ENCODE data around the gene FASLG.
A peak's percentile ranks its signal among the peaks of the same experiment; 100 is the strongest.

FASLG gene

GRCh38 chr1:172672720-172673119 lies 13.8 kb downstream of the FASLG start:
- Histone ChIP-seq H4K20me1 (ENCODE audit: insufficient read depth, low read length) (no peaks in the 10 kb centered on the region), H3K27me3 (ENCODE audit: insufficient read depth, low read length, poor library complexity) (no peaks in the 10 kb centered on the region), H3K9me3 (ENCODE audit: insufficient read depth, low read length, severe bottlenecking) (no peaks in the 10 kb centered on the region), H2AFZ (ENCODE audit: low read depth, low read length) (no peak overlapping the region), H3K4me2 (ENCODE audit: insufficient read depth, low read length) (no peak overlapping the region), H3K27ac (ENCODE audit: low read length) (no peak overlapping the region), H3K4me1 (ENCODE audit: insufficient read depth, low read length) (peaks cover 66% of the 10 kb centered on the region), H3K4me3 (ENCODE audit: low read depth in 1 of 2, low read length in 2 of 2) (no peak overlapping the region), H3K36me3 (ENCODE audit: insufficient read depth, low read length) (no peaks in the 10 kb centered on the region), H3K79me2 (ENCODE audit: insufficient read depth, low read length) (no peaks in the 10 kb centered on the region), H3K9ac (ENCODE audit: low read depth, low read length) (no peak overlapping the region)
- DNase-seq = no peak
- no peak for ATAC-seq (ENCODE audit: insufficient read depth, low read depth)
- TF ChIP-seq, protein P1, sequence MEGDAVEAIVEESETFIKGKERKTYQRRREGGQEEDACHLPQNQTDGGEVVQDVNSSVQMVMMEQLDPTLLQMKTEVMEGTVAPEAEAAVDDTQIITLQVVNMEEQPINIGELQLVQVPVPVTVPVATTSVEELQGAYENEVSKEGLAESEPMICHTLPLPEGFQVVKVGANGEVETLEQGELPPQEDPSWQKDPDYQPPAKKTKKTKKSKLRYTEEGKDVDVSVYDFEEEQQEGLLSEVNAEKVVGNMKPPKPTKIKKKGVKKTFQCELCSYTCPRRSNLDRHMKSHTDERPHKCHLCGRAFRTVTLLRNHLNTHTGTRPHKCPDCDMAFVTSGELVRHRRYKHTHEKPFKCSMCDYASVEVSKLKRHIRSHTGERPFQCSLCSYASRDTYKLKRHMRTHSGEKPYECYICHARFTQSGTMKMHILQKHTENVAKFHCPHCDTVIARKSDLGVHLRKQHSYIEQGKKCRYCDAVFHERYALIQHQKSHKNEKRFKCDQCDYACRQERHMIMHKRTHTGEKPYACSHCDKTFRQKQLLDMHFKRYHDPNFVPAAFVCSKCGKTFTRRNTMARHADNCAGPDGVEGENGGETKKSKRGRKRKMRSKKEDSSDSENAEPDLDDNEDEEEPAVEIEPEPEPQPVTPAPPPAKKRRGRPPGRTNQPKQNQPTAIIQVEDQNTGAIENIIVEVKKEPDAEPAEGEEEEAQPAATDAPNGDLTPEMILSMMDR (IDR thresholded peaks at IDR 0.05; ENCODE audit: borderline replicate concordance, extremely low read depth, low read length, poor library complexity, severe bottlenecking) = no peak
- TF ChIP-seq EZH2 (IDR thresholded peaks at IDR 0.05; ENCODE audit: borderline replicate concordance, low read depth, low read length, severe bottlenecking) = no peak

DNA sequence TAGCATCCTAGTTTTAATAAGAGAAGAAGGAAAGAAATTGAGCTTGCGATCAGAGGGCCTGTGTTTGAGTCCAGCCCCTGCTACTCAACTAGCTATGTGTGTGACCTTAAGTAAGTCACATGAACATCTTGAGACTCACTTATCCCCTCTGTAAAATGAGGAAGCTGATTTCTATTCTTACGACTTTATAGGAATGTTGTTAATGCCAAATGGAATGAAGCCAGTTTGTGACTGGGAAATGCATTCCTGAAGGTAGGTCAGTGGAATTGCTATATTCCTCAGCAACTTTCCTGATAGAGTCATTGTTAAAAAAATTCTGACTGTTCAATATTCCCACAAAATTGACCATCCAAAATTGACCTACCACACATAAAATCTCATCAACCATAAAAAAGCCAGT lies 14.9 kb downstream of the FASLG start:
- no peaks in the 10 kb centered on the region for H3K9me3 ChIP-seq (ENCODE audit: insufficient read depth, low read length, severe bottlenecking)
- no peak overlapping the region for H3K4me2 ChIP-seq (ENCODE audit: insufficient read depth, low read length)
- ATAC-seq (ENCODE audit: insufficient read depth, low read depth) (no peak), DNase-seq (no peak)
- no peaks in the 10 kb centered on the region for H4K20me1 ChIP-seq (ENCODE audit: insufficient read depth, low read length)
- H2AFZ ChIP-seq (ENCODE audit: low read depth, low read length) = no peak overlapping the region
- H3K79me2 ChIP-seq (ENCODE audit: insufficient read depth, low read length) = no peaks in the 10 kb centered on the region
- H3K27ac ChIP-seq (ENCODE audit: low read length) = no peak overlapping the region
- TF ChIP-seq, protein P1 (IDR thresholded peaks at IDR 0.05; ENCODE audit: borderline replicate concordance, extremely low read depth, low read length, poor library complexity, severe bottlenecking) = no peak
- TF ChIP-seq EZH2 (IDR thresholded peaks at IDR 0.05; ENCODE audit: borderline replicate concordance, low read depth, low read length, severe bottlenecking) = no peak
- H3K36me3 ChIP-seq (ENCODE audit: insufficient read depth, low read length) = no peaks in the 10 kb centered on the region
- H3K4me3 ChIP-seq (ENCODE audit: low read depth in 1 of 2, low read length in 2 of 2) = no peak overlapping the region
- no peaks in the 10 kb centered on the region for H3K27me3 ChIP-seq (ENCODE audit: insufficient read depth, low read length, poor library complexity)
- H3K4me1 ChIP-seq (ENCODE audit: insufficient read depth, low read length) = peaks cover 71% of the 10 kb centered on the region
- H3K9ac ChIP-seq (ENCODE audit: low read depth, low read length) = no peak overlapping the region

GRCh38 chr1:172674831-172675613 lies 16.1 kb downstream of the FASLG start:
- DNase-seq (peak; percentile 63), ATAC-seq (ENCODE audit: insufficient read depth, low read depth) (peak; percentile 70)
- Histone ChIP-seq H3K9ac (ENCODE audit: low read depth, low read length) (peak overlapping the region; percentile 33), H3K79me2 (ENCODE audit: insufficient read depth, low read length) (no peaks in the 10 kb centered on the region), H3K4me1 (ENCODE audit: insufficient read depth, low read length) (peaks cover 81% of the 10 kb centered on the region), H3K4me2 (ENCODE audit: insufficient read depth, low read length) (peak overlapping the region; percentile 54), H3K4me3 (ENCODE audit: low read depth in 1 of 2, low read length in 2 of 2) (peak overlapping the region in 1 of 2 experiments; percentile 18; a peak in 2 of 4 replicates), H3K9me3 (ENCODE audit: insufficient read depth, low read length, severe bottlenecking) (no peaks in the 10 kb centered on the region), H3K27ac (ENCODE audit: low read length) (peak overlapping the region; percentile 86), H3K27me3 (ENCODE audit: insufficient read depth, low read length, poor library complexity) (no peaks in the 10 kb centered on the region), H4K20me1 (ENCODE audit: insufficient read depth, low read length) (no peaks in the 10 kb centered on the region), H3K36me3 (ENCODE audit: insufficient read depth, low read length) (no peaks in the 10 kb centered on the region), H2AFZ (ENCODE audit: low read depth, low read length) (no peak overlapping the region)
- no peak for TF ChIP-seq EZH2 (IDR thresholded peaks at IDR 0.05; ENCODE audit: borderline replicate concordance, low read depth, low read length, severe bottlenecking)
- TF ChIP-seq, protein P1 (IDR thresholded peaks at IDR 0.05; ENCODE audit: borderline replicate concordance, extremely low read depth, low read length, poor library complexity, severe bottlenecking) = no peak
